GM21576 (cell line): Measurements from ENCODE around the gene MACIR.
A peak's percentile ranks its signal among the peaks of the same experiment; 100 is the strongest.

Experiments used
- ATAC-seq: cut with Tn5 transposase; IDR thresholded peaks from one replicate; pipeline ENCODE4 v1.9.1; 2021; ENCODE audit warnings: mild to moderate bottlenecking, moderate library complexity; ENCODE audit not compliant: unreplicated experiment

Gene MACIR

DNA sequence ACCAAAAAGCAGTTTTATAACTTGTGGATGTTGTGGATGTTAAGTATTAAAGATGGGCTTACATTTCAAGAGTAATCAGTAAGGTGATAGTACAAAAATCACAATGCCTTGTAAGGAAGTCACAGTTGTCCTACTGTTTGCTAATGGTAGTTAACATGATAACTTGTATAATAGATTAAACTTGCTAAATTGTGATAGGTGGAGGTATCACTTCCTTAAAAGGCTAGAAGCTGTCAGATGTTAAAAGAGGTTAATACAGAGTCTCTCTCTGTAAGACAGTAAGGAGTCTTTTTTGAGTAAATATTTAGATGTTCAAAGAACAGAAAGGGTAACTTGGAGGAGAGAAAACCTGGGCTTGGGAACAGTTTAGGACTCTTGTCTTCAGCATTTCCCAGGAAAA, 14.2 kb upstream of the MACIR start:
- no peak for ATAC-seq

DNA sequence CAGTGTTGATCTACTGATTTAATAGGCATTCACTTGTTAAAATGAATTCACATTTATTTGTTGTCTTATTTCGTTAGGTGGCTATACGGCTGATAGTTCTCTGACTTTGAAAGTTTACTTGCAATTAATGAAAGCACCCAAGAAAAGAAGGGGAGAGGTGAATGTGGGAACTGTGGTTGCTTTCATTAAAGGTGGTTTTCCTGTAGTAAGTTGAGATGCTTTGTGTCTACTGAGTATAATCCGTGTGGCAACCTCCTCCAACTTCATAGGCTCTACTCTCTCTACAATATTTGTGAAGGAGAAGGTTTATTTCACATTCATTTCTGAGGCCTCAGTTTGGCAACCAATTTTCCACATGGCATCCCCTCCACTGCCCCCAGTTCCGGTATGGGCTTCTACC, 12.8 kb upstream of the MACIR start:
- no peak for ATAC-seq

DNA sequence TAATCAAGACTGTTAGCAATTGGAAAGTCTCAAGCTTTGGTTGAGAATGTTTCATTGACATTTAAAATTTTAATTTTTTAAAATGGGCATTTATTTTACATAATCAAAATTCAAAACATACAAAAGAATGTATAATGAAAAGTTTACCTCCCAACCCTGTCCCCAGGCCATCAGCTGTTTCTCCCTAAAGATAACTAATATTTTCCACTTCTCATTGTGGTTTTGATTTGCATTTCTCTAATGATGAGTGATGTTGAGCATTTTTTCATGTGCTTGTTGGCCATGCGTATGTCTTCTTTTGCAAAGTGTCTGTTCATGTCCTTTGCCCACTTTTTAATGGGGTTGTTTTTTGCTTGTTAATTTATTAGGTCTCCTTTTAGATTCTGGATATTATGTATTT, 11.4 kb upstream of the MACIR start:
- ATAC-seq: no peak

DNA sequence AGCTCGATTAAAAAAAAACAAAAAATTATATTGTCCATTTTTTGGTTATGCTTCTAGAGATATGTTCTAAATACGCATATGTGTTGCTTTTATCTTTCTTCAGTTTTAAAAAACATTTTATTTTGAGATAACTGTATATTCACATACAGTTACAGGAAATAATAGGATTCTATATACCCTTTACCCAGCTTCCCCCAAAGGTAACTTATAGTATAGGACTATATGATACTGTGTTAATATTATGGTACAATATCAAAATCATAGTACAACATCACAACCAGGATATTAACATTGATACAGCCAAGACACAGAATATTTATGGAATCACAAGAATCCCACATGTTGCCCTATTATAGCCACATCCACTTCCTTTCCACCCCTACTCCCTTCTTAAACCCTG, 9.5 kb upstream of the MACIR start:
- no peak for ATAC-seq

DNA sequence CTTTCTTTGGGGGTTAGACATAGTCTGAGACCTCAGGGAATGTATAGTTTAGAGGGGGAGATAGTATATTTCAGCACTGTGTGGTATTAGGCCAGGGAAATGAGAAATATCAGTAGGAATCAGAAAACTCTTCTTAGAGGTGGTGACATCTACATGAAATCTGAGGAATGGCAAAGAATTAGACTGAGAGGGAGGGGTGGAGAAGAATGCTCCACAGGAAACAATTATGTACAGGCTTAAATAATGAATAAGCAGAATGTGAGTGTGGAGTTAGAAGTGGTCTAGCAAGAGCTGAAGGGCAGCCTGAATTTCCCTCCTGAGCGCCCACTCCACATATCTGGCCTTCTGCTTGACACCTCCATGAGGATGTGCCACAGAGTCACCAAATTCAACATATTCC, 3.6 kb upstream of the MACIR start:
- ATAC-seq: no peak

DNA sequence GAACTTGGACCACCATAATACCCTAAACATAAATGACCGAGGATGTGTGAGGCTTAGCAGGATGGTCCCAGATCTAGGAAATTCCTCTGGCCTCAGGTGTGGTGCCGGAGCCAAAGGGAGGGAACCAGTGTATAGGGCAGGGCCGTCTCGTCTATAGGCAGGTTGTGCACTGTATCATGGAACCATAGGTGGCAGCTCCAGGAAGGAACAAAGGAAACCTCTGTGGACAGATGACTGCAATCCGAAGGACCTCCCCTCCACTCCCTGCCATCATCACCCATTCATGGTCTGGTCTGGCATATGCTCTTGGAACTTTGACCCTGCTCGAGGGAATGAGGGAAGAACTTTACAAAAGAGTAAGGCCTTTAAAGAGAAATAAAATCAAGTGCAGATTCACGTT, 2.9 kb upstream of the MACIR start:
- no peak for ATAC-seq

DNA sequence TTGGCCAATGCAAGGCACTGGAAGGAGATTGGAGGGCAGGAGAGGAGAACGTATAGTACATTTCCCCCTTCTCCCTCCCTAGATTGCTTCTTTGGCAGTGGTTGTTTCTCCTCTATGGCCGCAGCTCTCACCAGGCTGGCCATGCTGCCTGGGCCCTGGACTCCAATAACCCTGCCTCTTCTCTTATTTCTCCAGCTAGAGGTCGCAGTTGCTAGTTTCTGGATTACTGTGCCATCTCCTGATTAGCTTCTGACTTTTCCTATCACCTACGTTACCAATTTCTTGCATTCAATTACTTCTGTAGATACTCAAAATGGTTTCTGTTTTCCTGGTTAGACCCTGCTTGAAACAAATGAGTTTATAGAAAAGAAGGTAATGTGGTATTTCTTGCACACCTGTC, 2.4 kb upstream of the MACIR start:
- ATAC-seq: no peak

DNA sequence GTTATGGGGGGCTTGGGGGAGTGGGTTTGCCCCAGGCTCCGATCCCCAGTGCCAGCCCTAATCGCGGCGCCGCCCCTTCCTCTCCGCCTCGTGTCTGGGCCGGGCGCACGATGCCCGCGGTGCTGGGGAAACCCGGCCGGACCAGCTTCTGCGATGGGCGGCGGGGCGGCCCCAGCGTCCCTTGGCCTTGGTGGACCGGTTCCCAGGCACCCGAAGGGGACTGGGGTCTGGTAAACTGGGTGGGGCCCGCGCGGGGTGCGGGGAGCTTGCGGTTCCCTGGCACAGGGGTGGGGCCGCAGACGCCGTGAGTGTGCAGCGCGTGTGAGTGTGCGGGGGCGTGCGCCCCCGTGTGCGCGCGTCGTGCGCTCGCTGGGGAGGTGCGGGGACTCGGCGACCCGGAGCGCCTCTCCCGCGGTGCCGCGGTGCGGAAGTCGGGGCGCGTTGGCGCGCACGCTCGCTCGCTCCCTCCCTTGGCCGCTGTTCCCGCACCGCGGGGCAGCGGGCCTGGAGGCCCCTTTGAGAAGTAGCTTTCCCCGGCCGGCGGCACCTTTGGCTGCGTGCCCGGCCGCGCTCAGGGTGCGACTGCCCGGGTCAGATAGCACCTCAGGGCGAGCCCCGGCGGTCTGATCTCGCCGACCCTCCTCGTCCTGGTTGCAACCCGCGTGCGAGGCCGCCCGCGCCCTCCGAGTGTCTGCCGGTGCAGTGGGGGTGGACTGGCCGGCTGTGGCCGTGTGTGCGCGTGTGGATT, 568 bp downstream of the MACIR start:
- peak; percentile 33 for ATAC-seq

DNA sequence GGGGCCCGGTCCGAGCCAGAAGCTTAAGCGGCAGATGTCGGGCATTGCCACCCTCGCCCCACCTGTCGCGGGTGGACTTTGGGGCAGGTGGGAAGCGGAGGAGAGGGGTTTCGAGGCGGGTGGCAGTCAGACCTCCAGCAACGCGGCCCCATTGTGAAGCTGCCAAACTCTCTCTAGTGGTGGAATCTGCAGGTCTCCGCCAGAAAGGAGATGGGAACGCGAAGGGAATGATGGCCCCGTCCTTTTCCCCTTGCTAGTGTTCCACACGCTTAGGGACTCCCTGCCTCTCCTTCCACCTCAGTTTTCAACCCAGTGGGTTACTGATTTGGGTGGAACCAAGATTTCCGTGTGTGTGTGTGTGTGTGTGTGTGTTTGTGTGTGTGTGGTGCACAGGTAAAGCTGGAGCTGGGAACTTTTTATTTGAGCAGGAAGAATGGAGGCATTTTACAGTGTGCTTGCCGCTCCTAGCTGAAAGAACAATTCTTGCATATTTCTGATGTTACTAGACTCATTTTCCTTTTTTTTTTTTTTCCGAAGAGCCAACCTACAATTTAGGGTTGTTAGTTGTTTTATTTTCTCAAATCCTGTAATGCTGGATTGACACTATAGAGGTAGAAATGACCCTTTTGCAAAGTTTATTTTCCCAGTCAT, 1.3 kb downstream of the MACIR start:
- no peak for ATAC-seq

DNA sequence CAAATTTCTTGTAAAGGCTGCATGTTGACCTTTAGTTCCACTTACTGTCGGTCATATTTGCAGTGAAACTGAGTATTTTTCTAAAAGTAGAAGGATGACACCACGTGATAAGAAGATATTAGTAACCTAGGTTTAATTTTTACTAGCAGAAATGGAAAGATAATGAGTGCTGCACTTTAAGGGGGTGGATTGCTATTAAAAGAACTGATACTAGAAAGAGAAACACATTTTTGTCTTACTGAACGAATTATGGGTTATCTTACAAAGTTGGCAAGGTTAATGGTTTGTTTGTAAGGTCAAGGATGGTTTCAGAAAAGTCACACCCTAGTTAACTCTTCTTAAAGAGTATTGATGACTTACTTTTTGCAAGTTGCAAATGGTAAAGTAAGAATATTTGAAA, 2.4 kb downstream of the MACIR start:
- peak; percentile 35 for ATAC-seq

DNA sequence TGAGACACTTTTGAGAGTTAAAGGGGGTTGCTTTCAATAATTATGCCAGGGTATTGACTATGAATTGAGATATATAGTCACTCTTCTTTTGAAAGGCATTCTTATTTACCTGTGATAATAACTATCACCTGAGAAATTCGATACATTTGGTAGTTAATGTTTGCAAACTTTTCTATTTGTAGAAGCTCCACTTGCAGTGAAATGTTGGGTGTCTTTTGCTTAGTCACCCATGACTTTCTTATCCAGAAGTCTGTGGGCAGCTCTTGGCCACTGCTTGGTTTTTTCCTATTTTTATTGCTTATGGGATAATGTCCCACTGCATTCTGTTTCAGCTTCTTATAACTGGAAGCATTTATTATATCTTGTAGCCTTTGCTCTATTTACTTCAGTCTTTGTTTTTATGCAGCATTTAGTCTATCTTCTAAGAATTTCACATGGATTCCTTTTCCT, 3.9 kb downstream of the MACIR start:
- ATAC-seq: no peak

DNA sequence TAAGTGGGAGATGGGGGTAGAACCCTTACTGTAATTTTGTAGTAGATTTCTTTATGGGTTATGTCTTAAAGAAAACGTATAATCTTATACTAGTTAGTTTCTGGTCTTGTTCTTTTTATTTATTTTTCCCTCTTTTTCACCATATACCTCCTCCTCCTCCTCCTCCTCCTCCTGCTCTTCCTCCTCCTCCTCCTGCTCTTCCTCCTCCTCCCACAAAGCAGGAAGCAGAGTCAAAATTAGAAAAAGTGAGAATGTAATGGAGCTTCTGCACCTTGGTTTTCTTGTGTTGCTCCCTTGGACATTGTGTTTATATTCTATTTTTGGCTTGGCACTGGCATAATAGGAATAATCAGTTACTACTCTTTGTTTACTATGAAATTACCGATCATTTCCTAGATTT, 4.5 kb downstream of the MACIR start:
- ATAC-seq: no peak

DNA sequence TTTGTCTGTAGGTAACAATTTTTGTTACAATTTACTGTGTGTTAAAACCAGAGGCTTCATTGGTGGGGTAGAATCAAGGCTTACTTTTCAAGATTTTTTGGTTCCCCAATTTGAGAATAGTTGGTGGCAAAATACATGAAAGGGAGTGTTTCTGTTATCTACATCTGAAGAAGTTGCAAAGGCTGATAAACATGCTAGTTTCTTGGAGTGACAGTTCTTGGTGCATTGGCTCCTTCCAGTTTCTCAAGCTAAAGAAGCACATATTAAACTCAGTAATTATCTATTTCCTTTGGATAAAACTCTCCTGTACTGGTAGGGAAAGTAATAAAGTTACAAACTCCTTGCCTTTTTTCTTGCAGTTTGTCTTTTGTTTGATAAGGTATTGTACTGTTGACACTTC, 5.9 kb downstream of the MACIR start:
- no peak for ATAC-seq

DNA sequence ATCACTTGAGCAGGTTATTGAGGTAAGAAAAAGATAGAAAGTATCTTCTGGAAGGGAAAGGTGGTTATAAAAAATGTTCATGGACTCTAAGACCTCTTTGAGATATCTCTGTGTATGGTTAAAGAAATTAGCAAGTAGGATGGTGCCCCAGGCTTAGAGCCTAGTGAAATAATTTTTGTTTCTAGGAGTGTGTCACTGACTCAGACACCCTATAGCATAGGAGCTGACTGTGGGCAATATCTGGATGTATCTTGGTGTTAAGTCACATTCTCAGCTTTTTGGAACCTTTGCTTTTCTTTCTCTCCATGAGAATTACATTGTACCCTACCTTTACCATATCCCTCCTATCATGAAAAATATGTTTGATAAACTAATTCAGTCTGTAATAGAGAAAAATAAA, 12.0 kb downstream of the MACIR start:
- no peak for ATAC-seq

DNA sequence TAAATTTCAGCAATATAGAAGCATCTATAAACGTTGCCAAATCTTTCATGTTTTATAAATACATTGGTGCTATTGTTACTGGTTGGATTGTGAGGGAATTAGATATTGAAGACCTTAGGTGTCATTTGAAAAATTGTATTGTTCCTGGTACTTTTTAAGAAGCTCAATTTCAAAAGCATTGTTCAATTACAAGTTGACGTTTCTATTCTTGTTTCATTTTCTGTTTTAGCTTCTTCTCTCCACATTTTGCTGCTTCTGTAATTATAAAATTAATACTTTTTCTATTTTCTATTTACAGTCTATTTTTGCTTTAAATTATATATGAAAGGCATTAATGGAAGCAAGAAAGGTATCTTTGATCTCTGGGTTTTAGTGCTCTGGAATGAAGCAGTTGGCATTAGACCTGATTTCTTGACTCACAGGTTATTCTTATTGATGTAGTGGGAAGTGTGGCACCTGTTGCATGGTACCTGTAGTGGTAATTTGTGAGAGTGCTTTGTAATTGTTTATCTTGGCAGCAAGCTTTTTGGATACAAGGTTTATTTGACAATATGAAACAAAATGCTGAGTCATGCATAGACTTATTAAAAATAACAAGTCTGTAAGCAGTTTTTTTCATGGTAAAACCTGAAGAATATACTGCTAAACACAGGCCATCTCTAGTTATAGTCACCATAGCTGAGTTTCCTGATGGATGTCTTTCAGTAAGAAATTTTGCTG, 13.2 kb downstream of the MACIR start:
- no peak for ATAC-seq

DNA sequence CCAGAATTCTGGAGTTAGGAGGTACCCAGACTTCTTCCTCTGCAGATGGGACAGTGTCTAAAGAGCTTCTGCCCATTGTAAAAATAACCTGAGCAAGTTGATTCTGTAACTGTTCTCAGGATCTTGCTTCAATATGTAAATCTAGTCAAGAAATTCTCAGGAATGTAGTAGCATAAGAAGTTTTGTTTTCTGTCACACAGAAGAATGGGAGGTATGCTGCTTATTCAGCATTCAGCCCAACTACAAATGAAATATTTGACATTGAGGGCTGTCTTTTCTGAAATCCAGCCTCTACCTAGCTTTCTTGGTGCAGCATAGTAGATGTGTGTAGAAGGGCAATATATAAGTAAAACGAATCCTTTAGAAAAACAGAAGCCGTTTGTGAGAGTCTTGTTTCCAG, 13.8 kb downstream of the MACIR start:
- no peak for ATAC-seq

DNA sequence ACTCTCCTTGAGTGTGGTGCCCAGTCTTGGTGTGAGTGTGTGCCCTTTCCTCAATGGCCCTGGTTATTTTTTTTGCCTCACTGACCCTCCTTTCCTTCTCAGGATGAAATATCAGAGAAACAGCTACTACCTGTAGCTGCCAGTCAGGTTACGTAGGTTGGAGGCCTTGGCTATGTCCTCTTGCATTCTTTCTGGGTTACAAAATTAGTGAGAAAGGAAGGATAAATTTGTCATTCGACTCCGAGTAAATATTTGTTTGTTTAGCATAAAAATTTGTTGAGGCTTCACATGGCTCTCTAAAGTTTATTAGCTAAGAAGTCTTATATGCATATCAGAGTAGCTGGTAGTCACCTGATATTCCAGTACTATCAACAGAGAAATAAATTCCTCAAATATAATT, 15.4 kb downstream of the MACIR start:
- ATAC-seq: no peak

DNA sequence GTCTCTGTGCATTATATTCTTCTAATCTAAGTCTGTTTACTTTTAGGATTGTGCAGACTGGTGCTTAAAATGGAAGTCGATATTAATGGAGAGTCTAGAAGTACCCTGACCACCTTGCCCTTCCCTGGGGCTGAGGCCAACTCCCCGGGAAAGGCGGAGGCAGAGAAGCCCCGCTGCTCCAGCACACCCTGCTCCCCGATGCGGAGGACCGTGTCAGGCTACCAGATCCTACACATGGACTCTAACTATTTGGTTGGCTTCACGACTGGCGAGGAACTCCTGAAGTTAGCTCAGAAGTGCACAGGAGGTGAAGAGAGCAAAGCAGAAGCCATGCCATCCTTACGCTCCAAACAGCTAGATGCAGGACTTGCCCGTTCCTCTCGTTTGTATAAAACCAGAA, 17.3 kb downstream of the MACIR start:
- no peak for ATAC-seq

DNA sequence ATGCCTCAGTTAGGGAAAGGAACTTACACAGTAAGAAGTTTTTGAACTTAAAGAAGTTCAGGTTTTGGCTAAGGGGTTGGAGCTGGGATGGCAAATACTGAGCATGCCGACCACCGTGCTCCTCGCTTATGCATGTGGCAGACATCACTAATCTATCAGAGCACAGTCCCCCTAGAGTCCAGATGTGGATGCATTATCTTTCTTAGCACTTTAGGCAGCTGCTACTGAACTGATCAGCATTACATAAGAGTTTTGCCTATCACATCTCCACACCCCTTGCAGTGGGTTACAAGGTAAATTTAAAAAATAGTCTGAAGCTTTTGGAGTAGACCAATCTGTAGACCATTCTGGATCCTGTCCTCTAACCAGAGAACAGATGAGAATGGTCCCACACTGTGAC, 22.4 kb downstream of the MACIR start:
- no peak for ATAC-seq

DNA sequence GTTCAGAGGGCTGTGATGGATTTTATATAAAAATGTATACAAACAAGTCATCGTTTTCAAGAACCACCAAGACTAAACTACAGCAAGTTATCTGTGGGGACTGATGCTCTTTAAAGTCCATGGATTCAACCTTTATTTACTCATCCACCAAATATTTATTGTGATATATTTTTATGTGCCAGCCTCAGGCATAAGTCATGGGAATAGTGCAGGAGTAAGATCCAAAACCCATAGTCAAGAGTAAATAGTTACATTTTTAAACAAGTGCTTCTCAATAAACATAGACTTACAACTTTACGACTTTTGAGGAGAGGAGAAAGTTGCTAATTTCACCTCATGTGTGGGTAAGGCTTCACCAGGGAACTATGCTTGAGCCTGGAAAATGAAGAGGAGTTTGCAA, 24.6 kb downstream of the MACIR start:
- no peak for ATAC-seq

DNA sequence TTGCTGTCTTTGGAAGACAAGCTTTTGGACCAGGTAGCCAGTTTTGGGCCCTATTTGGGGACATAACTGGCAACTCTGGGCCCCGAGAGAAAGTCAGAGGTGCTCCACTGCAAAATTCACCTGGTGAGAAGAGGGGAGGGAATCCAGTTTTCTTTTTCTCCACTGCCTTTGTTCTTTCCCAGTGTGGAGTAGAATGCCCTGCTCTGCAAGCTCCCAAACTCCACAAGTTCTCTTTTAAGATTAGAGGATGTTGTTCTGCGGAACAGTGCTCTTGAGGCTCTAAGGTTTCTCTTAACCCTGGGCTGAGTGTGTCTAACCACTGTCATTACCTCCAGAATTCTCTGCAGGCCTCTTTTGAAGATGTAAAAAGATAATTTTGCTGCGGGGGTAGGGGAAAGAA, 25.3 kb downstream of the MACIR start:
- ATAC-seq: no peak

DNA sequence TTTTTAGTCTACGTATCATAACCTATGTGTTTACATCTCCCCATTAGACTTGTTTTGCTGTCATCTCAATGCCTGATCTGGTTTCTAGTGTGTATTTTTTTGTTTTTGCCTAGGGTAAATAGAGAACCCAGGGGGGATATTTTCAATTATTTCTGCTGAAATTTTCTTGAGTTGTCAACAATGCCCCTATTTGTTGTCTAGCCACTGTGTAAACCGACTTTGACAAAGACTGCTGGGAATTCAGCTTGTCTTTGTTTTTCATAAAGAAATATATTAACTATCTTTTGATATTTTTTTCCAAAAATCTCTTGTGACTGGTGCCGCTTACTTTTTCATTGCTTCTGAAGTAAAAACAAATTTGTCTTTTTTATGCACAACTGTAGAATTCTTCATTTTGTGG, 28.1 kb downstream of the MACIR start:
- ATAC-seq: no peak
